Measurements from ENCODE around the gene ARHGDIB. TPM values are rescaled to one million over a fixed set of nuclear protein-coding genes. Genes with fewer than 3 reads are reported as not detected.

The ARHGDIB gene
- total RNA-seq, 3 donors from 2014 or later (not counting 1 experiment from before 2014, with no cell fraction given) = 838 to 962 (median 929) TPM

- H3K4me1 Mint-ChIP-seq = no peaks in the 10 kb centered on the region
- H3K27me3 ChIP-seq (ENCODE audit: control insufficient read depth, insufficient read depth, low read length) = no peaks in the 10 kb centered on the region
- intact Hi-C loops (cut with micrococcal nuclease) = loop anchor here (1.0 to 2.0 kb wide), 3 partner anchors 59 to 365 kb away; no protein-coding TSS in a partner anchor
- no peaks in the 10 kb centered on the region for H3K36me3 Mint-ChIP-seq
- H3K4me1 ChIP-seq (ENCODE audit: control insufficient read depth, insufficient read depth, low read length) = no peaks in the 10 kb centered on the region
- no peaks in the 10 kb centered on the region for H3K9me3 Mint-ChIP-seq
- TF ChIP-seq CTCF (IDR thresholded peaks at IDR 0.05) = peak; percentile 84
- 100% methylated on average over 1 of the region's 3 CpGs for WGBS (ENCODE audit: insufficient coverage)
- H3K27ac ChIP-seq (ENCODE audit: low read length) = no peak overlapping the region
- no peaks in the 10 kb centered on the region for H3K9me3 ChIP-seq (ENCODE audit: control insufficient read depth, insufficient read depth, low read length)
- H3K4me3 Mint-ChIP-seq = no peak overlapping the region
- H3K4me3 ChIP-seq (ENCODE audit: low read length) = no peak overlapping the region
- DNase-seq (peak in 1 of 2 donors; percentile 85), ATAC-seq (peak; percentile 69 to 78 (median 76))
- no peak overlapping the region for H3K27ac Mint-ChIP-seq
- H3K36me3 ChIP-seq (ENCODE audit: control insufficient read depth, insufficient read depth, low read length) = no peaks in the 10 kb centered on the region
- H3K27me3 Mint-ChIP-seq (ENCODE audit: low read depth in 2 of 2) = peaks cover 12 to 34% of the 10 kb centered on the region in 2 donors
Observed at GRCh38 chr12:14995583-14996425, 34.4 kb upstream of the ARHGDIB start.

- Mint-ChIP-seq H3K27ac (no peak overlapping the region), H3K36me3 (no peaks in the 10 kb centered on the region), H3K4me1 (no peaks in the 10 kb centered on the region), H3K9me3 (no peaks in the 10 kb centered on the region), H3K27me3 (ENCODE audit: low read depth in 2 of 2) (peaks cover 12 to 24% of the 10 kb centered on the region in 2 donors), H3K4me3 (no peak overlapping the region)
- ATAC-seq (no peak), DNase-seq (peak in 1 of 2 donors; percentile 27)
- intact Hi-C loops (cut with micrococcal nuclease) = loop anchor here (1.0 kb wide), 3 partner anchors 57 to 271 kb away; no protein-coding TSS in a partner anchor
- WGBS (ENCODE audit: insufficient coverage) = 71% methylated on average over 2 of the region's 3 CpGs
- Histone ChIP-seq H3K9me3 (ENCODE audit: control insufficient read depth, insufficient read depth, low read length) (no peaks in the 10 kb centered on the region), H3K27ac (ENCODE audit: low read length) (no peak overlapping the region), H3K27me3 (ENCODE audit: control insufficient read depth, insufficient read depth, low read length) (no peaks in the 10 kb centered on the region), H3K4me3 (ENCODE audit: low read length) (no peak overlapping the region), H3K36me3 (ENCODE audit: control insufficient read depth, insufficient read depth, low read length) (no peaks in the 10 kb centered on the region), H3K4me1 (ENCODE audit: control insufficient read depth, insufficient read depth, low read length) (peaks cover 2% of the 10 kb centered on the region)
- no peak for TF ChIP-seq CTCF (IDR thresholded peaks at IDR 0.05)
Observed at GRCh38 chr12:14994610-14995009, 33.2 kb upstream of the ARHGDIB start.

GRCh38 chr12:14993537-14994266 is 32.3 kb upstream of the ARHGDIB start:
- no peak overlapping the region for H3K4me3 Mint-ChIP-seq
- Histone ChIP-seq H3K4me3 (ENCODE audit: low read length) (no peak overlapping the region), H3K27me3 (ENCODE audit: control insufficient read depth, insufficient read depth, low read length) (no peaks in the 10 kb centered on the region), H3K4me1 (ENCODE audit: control insufficient read depth, insufficient read depth, low read length) (peaks cover 6% of the 10 kb centered on the region), H3K9me3 (ENCODE audit: control insufficient read depth, insufficient read depth, low read length) (no peaks in the 10 kb centered on the region), H3K36me3 (ENCODE audit: control insufficient read depth, insufficient read depth, low read length) (no peaks in the 10 kb centered on the region), H3K27ac (ENCODE audit: low read length) (no peak overlapping the region)
- H3K27ac Mint-ChIP-seq = no peak overlapping the region
- TF ChIP-seq CTCF (IDR thresholded peaks at IDR 0.05) = no peak
- H3K36me3 Mint-ChIP-seq = no peaks in the 10 kb centered on the region
- ATAC-seq (no peak), DNase-seq (no peak)
- H3K9me3 Mint-ChIP-seq = no peaks in the 10 kb centered on the region
- intact Hi-C loops (cut with micrococcal nuclease) = loop anchor here (1.0 kb wide), 1 partner anchor 270 kb away; no protein-coding TSS in a partner anchor
- peaks cover 7 to 15% of the 10 kb centered on the region in 2 donors for H3K27me3 Mint-ChIP-seq (ENCODE audit: low read depth in 2 of 2)
- no peaks in the 10 kb centered on the region for H3K4me1 Mint-ChIP-seq
- WGBS (ENCODE audit: insufficient coverage) = 62% methylated on average over 3 of the region's 4 CpGs

All from natural killer cell (primary cell).